Spinal cord (tissue), 10 donors: ENCODE measurements around the gene LYG1. TPM values are rescaled to one million over a fixed set of nuclear protein-coding genes. Genes with fewer than 3 reads are reported as not detected.

ENCODE experiments used
- DNase-seq, 6 donors: peaks; one replicate each; pipeline versions ENCODE4 v3.0.0 to v3.0.0-alpha.2; 2013 to 2015; ENCODE audit warnings: low spot score in 6 of 6, low read depth in 4 of 6
- H3K27ac ChIP-seq: one replicate; pipeline ENCODE4 v1.5.1; 2013; ENCODE audit warnings: low read depth, low read length, control low read depth
- H3K27me3 ChIP-seq: one replicate; pipeline ENCODE4 v1.6.1; 2013; ENCODE audit warnings: low read length; ENCODE audit not compliant: control insufficient read depth, insufficient read depth
- H3K36me3 ChIP-seq: one replicate; pipeline ENCODE4 v1.6.1; 2013; ENCODE audit warnings: low read length; ENCODE audit not compliant: control insufficient read depth, insufficient read depth
- H3K4me1 ChIP-seq: one replicate; pipeline ENCODE4 v1.6.1; 2013; ENCODE audit warnings: low read length; ENCODE audit not compliant: control insufficient read depth, insufficient read depth
- H3K4me3 ChIP-seq: one replicate; pipeline ENCODE4 v1.5.1; 2013; ENCODE audit warnings: low read depth, low read length, control low read depth
- H3K9me3 ChIP-seq: one replicate; pipeline ENCODE4 v1.6.1; 2013; ENCODE audit warnings: low read length; ENCODE audit not compliant: control insufficient read depth, insufficient read depth
- WGBS: methylation state at CpG from one replicate; pipeline ENCODE4 v1.1.5; 2013; ENCODE audit warnings: missing lambda C conversion rate; ENCODE audit not compliant: insufficient coverage; 5-methylcytosine and 5-hydroxymethylcytosine counted together
- polyA plus RNA-seq, 2 donors: library from polyadenylated mRNA; unstranded; fragments of 120-200 nt; gene quantifications; one replicate each; pipeline ENCODE4 v1.2.1, GENCODE V29; 2013; ENCODE audit not compliant: insufficient read length in 2 of 2
- total RNA-seq, 2 donors: library from RNA; depleted of rRNA in 1 of 2; stranded (reverse); fragments of 120-200 nt in 1 of 2; fragments of >200 nt in 1 of 2; gene quantifications; one replicate each; pipeline versions ENCODE4 v1.2.3 to v1.2.4, GENCODE V29; 2013 to 2014
- donor health status: healthy.

LYG1 gene
- total and polyA plus RNA-seq, 4 donors: 0.69 to 3.0 (median 1.9) TPM

DNA sequence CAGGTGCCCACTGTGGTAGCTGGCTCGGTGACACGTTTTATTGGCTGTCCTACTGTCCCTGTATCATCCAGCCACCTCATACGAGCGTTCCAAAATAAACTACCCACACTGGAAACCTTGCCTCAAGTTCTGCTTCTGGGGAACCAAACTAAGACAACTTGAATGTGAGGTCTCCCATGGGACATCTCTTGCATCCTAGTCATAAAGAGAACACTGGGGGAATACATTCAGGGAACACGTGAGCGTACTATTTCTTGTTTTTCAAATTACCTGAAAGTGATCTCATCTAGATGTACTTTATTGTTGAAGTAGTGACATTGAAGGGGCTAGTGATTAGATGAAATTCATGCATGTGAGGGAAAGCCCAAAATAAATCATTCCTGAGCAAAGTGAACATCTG lies 60.6 kb downstream of the LYG1 start:
- no peak overlapping the region for H3K27ac ChIP-seq
- no peaks in the 10 kb centered on the region for H3K9me3 ChIP-seq
- H3K36me3 ChIP-seq: no peaks in the 10 kb centered on the region
- H3K27me3 ChIP-seq: no peaks in the 10 kb centered on the region
- no peak overlapping the region for H3K4me3 ChIP-seq
- no peak for DNase-seq
- 100% methylated on average over 6 of the region's 6 CpGs for WGBS
- H3K4me1 ChIP-seq: no peaks in the 10 kb centered on the region

DNA sequence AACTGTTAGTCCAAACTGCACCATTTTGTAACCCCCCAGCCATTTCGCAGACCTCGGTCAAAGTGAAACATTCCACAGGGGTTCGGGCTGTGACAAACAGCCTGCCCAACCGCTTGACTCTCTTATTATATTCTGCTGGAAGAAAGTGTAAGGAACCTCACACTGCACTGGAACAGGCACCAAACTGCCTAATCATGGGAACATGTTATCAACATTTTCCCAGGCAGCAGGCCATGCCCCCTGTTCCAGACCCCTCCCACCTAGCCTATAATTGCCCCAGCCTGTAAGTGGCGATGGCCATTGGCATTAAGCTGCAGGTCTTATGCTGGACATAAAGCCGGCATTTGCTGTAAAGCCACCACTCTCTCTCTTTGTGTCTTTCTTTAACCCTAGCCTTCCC lies 62.4 kb downstream of the LYG1 start:
- no peak overlapping the region for H3K4me3 ChIP-seq
- H3K9me3 ChIP-seq: no peaks in the 10 kb centered on the region
- no peak for DNase-seq
- no peaks in the 10 kb centered on the region for H3K4me1 ChIP-seq
- 92% methylated on average over 1 of the region's 6 CpGs for whole genome bisulfite sequencing
- no peaks in the 10 kb centered on the region for H3K36me3 ChIP-seq
- no peak overlapping the region for H3K27ac ChIP-seq
- no peaks in the 10 kb centered on the region for H3K27me3 ChIP-seq

Other genes with a start within 250 kb of the LYG1 start
- 1 to 10 TPM; 2.8 to 5.7 TPM for gene C2orf15, start 159.5 kb downstream of the LYG1 start, total RNA-seq
- 1 to 10 TPM; 3.4 to 4.6 TPM for gene C2orf15, start 159.5 kb downstream of the LYG1 start, polyA plus RNA-seq
- 10 to 100 TPM; 12.4 to 20.6 TPM for gene TSGA10, start 146.3 kb downstream of the LYG1 start, total RNA-seq
- gene TSGA10, start 146.3 kb downstream of the LYG1 start, polyA plus RNA-seq: 10 to 100 TPM in 1 of 2 donors, 1 to 10 TPM in 1; 9.9 to 10.2 TPM
- gene LIPT1, start 146.2 kb downstream of the LYG1 start, total RNA-seq: 10 to 100 TPM; 11.0 to 11.8 TPM
- 1 to 10 TPM; 7.5 to 9.5 TPM for gene LIPT1, start 146.2 kb downstream of the LYG1 start, polyA plus RNA-seq
- gene MITD1, start 120.1 kb downstream of the LYG1 start, total RNA-seq: 10 to 100 TPM; 24.4 to 32.1 TPM
- 10 to 100 TPM; 31.2 to 37.7 TPM for gene MITD1, start 120.1 kb downstream of the LYG1 start, polyA plus RNA-seq
- gene MRPL30, start 120.0 kb downstream of the LYG1 start, total RNA-seq: 10 to 100 TPM; 34.9 to 53.1 TPM
- gene MRPL30, start 120.0 kb downstream of the LYG1 start, polyA plus RNA-seq: 10 to 100 TPM; 35.9 to 39.5 TPM
- not detected for gene LYG2, start 45.5 kb downstream of the LYG1 start, total RNA-seq
- under 1 TPM; 0.33 to 0.98 TPM for gene LYG2, start 45.5 kb downstream of the LYG1 start, polyA plus RNA-seq
- gene TXNDC9, start 35.1 kb upstream of the LYG1 start, total RNA-seq: 10 to 100 TPM; 41.4 to 54.6 TPM
- 10 to 100 TPM; 31.7 to 39.2 TPM for gene TXNDC9, start 35.1 kb upstream of the LYG1 start, polyA plus RNA-seq
- gene EIF5B, start 36.2 kb upstream of the LYG1 start, total RNA-seq: 10 to 100 TPM; 21.5 to 24.9 TPM
- 10 to 100 TPM; 52.4 to 57.1 TPM for gene EIF5B, start 36.2 kb upstream of the LYG1 start, polyA plus RNA-seq
- 100 to 1,000 TPM in 1 of 2 donors, 10 to 100 TPM in 1; 53.6 to 109 TPM for gene REV1, start 188.8 kb upstream of the LYG1 start, total RNA-seq
- 10 to 100 TPM; 40.4 to 56.1 TPM for gene REV1, start 188.8 kb upstream of the LYG1 start, polyA plus RNA-seq